CD4-positive, alpha-beta T cell (primary cell): ENCODE data around the gene VAMP2. TPM values are rescaled to one million over a fixed set of nuclear protein-coding genes. Genes with fewer than 3 reads are reported as not detected.
A peak's percentile ranks its signal among the peaks of the same experiment; 100 is the strongest.

Experiments
- ATAC-seq: fragments of 200-7000 bp; cut with Tn5 transposase; one replicate; pipeline ENCODE4 v1.10.0; 2022; ENCODE audit warnings: mild to moderate bottlenecking; ENCODE audit not compliant: poor library complexity
- CTCF ChIA-PET: fragments of 350-600 bp; sonication (Branson Sonifier 250); formaldehyde crosslinking; loops from one replicate; lab custom pipeline; 2021; ENCODE audit warnings: antibody characterized with exemption, inconsistent platforms; lab: Charles Lee
- POLR2A ChIA-PET: fragments of 350-600 bp; sonication (Branson Sonifier 250); formaldehyde crosslinking; loops from one replicate; lab custom pipeline; 2021; ENCODE audit warnings: antibody characterized with exemption, inconsistent platforms; lab: Charles Lee
- DNase-seq, 14 experiments: peaks; one replicate each; pipeline ENCODE4 v3.0.0-alpha.2; 2013 to 2020; ENCODE audit warnings: mixed read lengths in 2 of 14
- H3K27ac ChIP-seq, 2 donors: one replicate each; pipeline versions ENCODE4 v1.5.1 to v1.7.0; 2013; ENCODE audit warnings: low read length in 2 of 2, low read depth in 1 of 2, mild to moderate bottlenecking in 1 of 2
- H3K27me3 ChIP-seq, 2 experiments: 1 replicate in 1 of 2; 2 replicates in 1 of 2; pipeline versions ENCODE4 v1.6.1 to v1.7.0; 2013; ENCODE audit warnings: low read length in 2 of 2, control low read depth in 1 of 2, mild to moderate bottlenecking in 1 of 2, moderate library complexity in 1 of 2; ENCODE audit not compliant: insufficient read depth in 2 of 2, control insufficient read depth in 1 of 2
- H3K36me3 ChIP-seq: one replicate; pipeline ENCODE4 v1.6.1; 2013; ENCODE audit warnings: low read length, control low read depth; ENCODE audit not compliant: insufficient read depth
- H3K4me1 ChIP-seq: one replicate; pipeline ENCODE4 v1.6.1; 2013; ENCODE audit warnings: low read length, control low read depth; ENCODE audit not compliant: insufficient read depth
- H3K4me3 ChIP-seq: one replicate; pipeline ENCODE4 v1.5.1; 2013; ENCODE audit warnings: mild to moderate bottlenecking, low read length, moderate library complexity
- H3K9me3 ChIP-seq, 2 experiments: 1 replicate in 1 of 2; 2 replicates in 1 of 2; pipeline versions ENCODE4 v1.6.1 to v1.7.0; 2013; ENCODE audit warnings: low read length in 2 of 2, mild to moderate bottlenecking in 2 of 2, control low read depth in 1 of 2, moderate library complexity in 1 of 2; ENCODE audit not compliant: control insufficient read depth in 1 of 2, insufficient read depth in 1 of 2
- H3K27ac Mint-ChIP-seq: one replicate; pipeline ENCODE4 v1.8.0; 2020; ENCODE audit warnings: mixed read lengths
- H3K27me3 Mint-ChIP-seq: one replicate; pipeline ENCODE4 v1.8.0; 2021; ENCODE audit warnings: mixed read lengths
- H3K36me3 Mint-ChIP-seq: one replicate; pipeline ENCODE4 v1.8.0; 2021; ENCODE audit warnings: low read depth, mixed read lengths
- H3K4me1 Mint-ChIP-seq: one replicate; pipeline ENCODE4 v1.8.0; 2021; ENCODE audit warnings: low read depth, mixed read lengths
- H3K4me3 Mint-ChIP-seq: one replicate; pipeline ENCODE4 v1.8.0; 2020; ENCODE audit warnings: mild to moderate bottlenecking, mixed read lengths
- H3K9me3 Mint-ChIP-seq: one replicate; pipeline ENCODE4 v1.8.0; 2020; ENCODE audit warnings: mixed read lengths
- CTCF ChIP-seq: fragments of 200-600 bp; IDR thresholded peaks from one replicate; pipeline ENCODE4 v1.8.0; 2022; ENCODE audit warnings: antibody characterized with exemption, mild to moderate bottlenecking
- intact Hi-C, 2 experiments: fragments of 100-400 bp; cut with DNase I in 1 of 2; cut with micrococcal nuclease in 1 of 2; formaldehyde crosslinking; loops; one replicate each; pipeline versions ENCODE4 v1.15.1 to v1.9.0; 2023 to 2025; cut with DNase I, micrococcal nuclease
- total RNA-seq, 174 experiments: library from RNA in 2 of 174; stranded (reverse) in 2 of 174; gene quantifications; one replicate each; pipeline ENCODE4 v1.2.3 and lab custom pipeline; 2021 to 2026

The VAMP2 gene
- total RNA-seq, 2 experiments from 2014 or later = 351 to 366 TPM

- Histone ChIP-seq H3K27ac (no peak overlapping the region), H3K27me3 (no peaks in the 10 kb centered on the region), H3K36me3 (peaks cover 71% of the 10 kb centered on the region), H3K9me3 (no peaks in the 10 kb centered on the region), H3K4me3 (no peak overlapping the region), H3K4me1 (peaks cover 33% of the 10 kb centered on the region)
- no peak for ATAC-seq
- no peak for TF ChIP-seq CTCF
- ChIA-PET CTCF (interaction anchor here (2.2 kb wide), 1 partner anchor 16 kb away, joined by 5 read pairs; no protein-coding TSS in a partner anchor), POLR2A (interaction anchor here (0.5 to 5.6 kb wide), 5 partner anchors 9 to 60 kb away, joined by 3 to 105 read pairs (median 3); partner anchors contain the start of gene BORCS6)
- Mint-ChIP-seq H3K36me3 (peaks cover 72% of the 10 kb centered on the region), H3K4me1 (peaks cover 5% of the 10 kb centered on the region), H3K9me3 (no peaks in the 10 kb centered on the region), H3K27me3 (peaks cover 3% of the 10 kb centered on the region), H3K27ac (no peak overlapping the region), H3K4me3 (peak overlapping the region; percentile 60)
- peak in 4 of 14 experiments; percentile 2 to 50 (median 24) for DNase-seq
- intact Hi-C loops = no loop called here
Measured at GRCh38 chr17:8142158-8142886, 20.4 kb downstream of the VAMP2 start.

GRCh38 chr17:8141741-8142140, 21.0 kb downstream of the VAMP2 start:
- H3K9me3 Mint-ChIP-seq = no peaks in the 10 kb centered on the region
- peak overlapping the region; percentile 18 for H3K4me3 Mint-ChIP-seq
- H3K4me1 Mint-ChIP-seq = peaks cover 5% of the 10 kb centered on the region
- ATAC-seq = no peak
- peaks cover 3% of the 10 kb centered on the region for H3K27me3 Mint-ChIP-seq
- Histone ChIP-seq H3K27me3 (no peaks in the 10 kb centered on the region), H3K9me3 (no peaks in the 10 kb centered on the region), H3K4me3 (no peak overlapping the region), H3K27ac (no peak overlapping the region), H3K36me3 (peaks cover 65% of the 10 kb centered on the region), H3K4me1 (peaks cover 29% of the 10 kb centered on the region)
- H3K27ac Mint-ChIP-seq = no peak overlapping the region
- H3K36me3 Mint-ChIP-seq = peaks cover 66% of the 10 kb centered on the region
- ChIA-PET POLR2A (interaction anchor here (0.5 to 5.6 kb wide), 8 partner anchors 9 to 81 kb away, joined by 3 to 105 read pairs (median 20); partner anchors contain the start of gene BORCS6), CTCF (interaction anchor here (2.2 to 4.6 kb wide), 2 partner anchors 17 to 22 kb away, joined by 5 to 42 read pairs; partner anchors contain the start of gene ALOXE3)
- no peak for DNase-seq
- intact Hi-C loops = no loop called here
- TF ChIP-seq CTCF = no peak

GRCh38 chr17:8141045-8141444, 21.7 kb downstream of the VAMP2 start:
- Histone ChIP-seq H3K27ac (no peak overlapping the region), H3K4me3 (no peak overlapping the region), H3K9me3 (no peaks in the 10 kb centered on the region), H3K4me1 (peaks cover 26% of the 10 kb centered on the region), H3K36me3 (peaks cover 58% of the 10 kb centered on the region), H3K27me3 (no peaks in the 10 kb centered on the region)
- no peak overlapping the region for H3K27ac Mint-ChIP-seq
- POLR2A ChIA-PET = interaction anchor here (0.9 to 5.6 kb wide), 9 partner anchors 9 to 106 kb away, joined by 3 to 105 read pairs (median 25); partner anchors contain the start of genes BORCS6 and CTC1
- DNase-seq (peak in 1 of 14 experiments; percentile 20), ATAC-seq (no peak)
- peaks cover 5% of the 10 kb centered on the region for H3K4me1 Mint-ChIP-seq
- peaks cover 59% of the 10 kb centered on the region for H3K36me3 Mint-ChIP-seq
- CTCF ChIA-PET = interaction anchor here (1.0 to 4.6 kb wide), 4 partner anchors 13 to 22 kb away, joined by 3 to 42 read pairs (median 5); partner anchors contain the start of gene ALOXE3
- no peaks in the 10 kb centered on the region for H3K9me3 Mint-ChIP-seq
- no peak for TF ChIP-seq CTCF
- intact Hi-C loops = no loop called here
- peak overlapping the region; percentile 70 for H3K4me3 Mint-ChIP-seq
- peaks cover 3% of the 10 kb centered on the region for H3K27me3 Mint-ChIP-seq
